MV-4-11 (cell line): ENCODE measurements around the gene TGM1.
"Not testable (repeated sequence)": the region's sequence is repeated elsewhere in the genome, so short reads cannot be mapped to it uniquely, and the experiment has no call there.

ENCODE experiments used
- DNase-seq: peaks from one replicate; lab custom pipeline; 2025; lab: John Stamatoyannopoulos, UW

The TGM1 gene

GRCh38 chr14:24254630-24255392 is 8.2 kb downstream of the TGM1 start:
- no peak for DNase-seq

- no peak for DNase-seq
Measured at GRCh38 chr14:24253936-24254335, 9.0 kb downstream of the TGM1 start.

DNA sequence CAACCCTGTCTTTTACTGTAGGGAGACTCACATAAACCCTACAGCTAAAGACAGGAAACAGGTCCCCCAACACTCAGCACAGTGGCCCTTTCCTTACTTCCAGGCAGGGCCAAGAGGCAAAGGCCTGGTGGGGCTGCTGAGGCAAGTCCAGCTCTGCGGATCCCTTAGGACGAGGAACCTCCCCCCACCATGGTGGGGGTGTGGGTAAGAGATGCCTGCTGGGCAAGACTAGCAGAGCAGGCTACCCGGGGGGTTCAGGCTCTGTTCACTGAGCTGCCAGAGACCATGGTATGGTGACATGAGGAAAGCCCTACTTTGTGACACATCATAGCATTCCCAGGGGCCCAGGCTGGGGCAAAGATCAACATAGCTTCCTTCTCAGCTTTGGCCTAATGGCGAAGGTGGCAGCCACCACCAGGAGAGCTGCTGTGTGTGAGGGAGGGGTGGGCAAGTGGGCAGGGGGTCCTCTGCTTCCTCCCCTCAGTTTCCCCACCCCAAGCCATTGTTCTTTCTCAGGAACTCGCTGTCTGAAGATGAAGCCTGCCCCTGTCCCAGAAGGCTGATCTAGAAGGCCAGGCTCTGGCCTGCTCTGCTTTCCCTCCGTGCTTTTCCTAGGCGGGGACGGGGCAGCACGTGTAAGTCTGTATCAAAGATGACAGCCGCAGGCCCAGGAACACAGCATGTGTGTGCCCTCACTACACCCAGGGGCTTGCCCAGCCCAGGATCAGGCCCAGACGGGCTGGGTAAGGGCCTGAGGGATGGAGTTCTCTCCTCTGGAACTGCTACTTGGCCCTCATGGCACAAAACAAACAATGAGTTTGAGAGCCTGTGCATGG is 10.5 kb downstream of the TGM1 start:
- no peak for DNase-seq

GRCh38 chr14:24251880-24252288 is 11.1 kb downstream of the TGM1 start:
- DNase-seq: no peak

DNA sequence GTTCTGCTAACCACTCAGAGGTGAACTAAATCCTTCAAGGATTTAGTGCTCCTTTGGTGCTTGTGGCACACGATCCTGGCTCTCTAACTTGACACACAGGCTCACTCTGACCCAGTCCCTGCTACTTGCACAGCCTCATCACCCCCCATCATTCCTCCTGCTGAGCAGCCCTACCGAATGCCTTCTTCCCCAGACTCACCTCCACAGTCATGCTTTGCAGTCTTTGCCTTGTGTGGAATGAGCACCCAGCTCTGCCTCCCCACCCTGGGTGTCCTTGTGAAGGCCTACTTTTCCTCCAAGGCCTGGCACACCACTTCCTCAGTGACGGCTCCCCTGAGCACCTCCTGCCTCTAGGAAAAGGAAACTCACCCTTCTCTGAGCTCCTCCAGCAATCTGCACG is 12.6 kb downstream of the TGM1 start:
- no peak for DNase-seq

GRCh38 chr14:24249230-24250021 is 13.6 kb downstream of the TGM1 start:
- DNase-seq: no peak

GRCh38 chr14:24247422-24247821 is 15.6 kb downstream of the TGM1 start:
- DNase-seq: no peak

GRCh38 chr14:24246765-24247212 is 16.2 kb downstream of the TGM1 start:
- DNase-seq: peak; percentile 74

- DNase-seq: not testable (repeated sequence)
Measured at GRCh38 chr14:24245350-24245749, 17.6 kb downstream of the TGM1 start.

DNA sequence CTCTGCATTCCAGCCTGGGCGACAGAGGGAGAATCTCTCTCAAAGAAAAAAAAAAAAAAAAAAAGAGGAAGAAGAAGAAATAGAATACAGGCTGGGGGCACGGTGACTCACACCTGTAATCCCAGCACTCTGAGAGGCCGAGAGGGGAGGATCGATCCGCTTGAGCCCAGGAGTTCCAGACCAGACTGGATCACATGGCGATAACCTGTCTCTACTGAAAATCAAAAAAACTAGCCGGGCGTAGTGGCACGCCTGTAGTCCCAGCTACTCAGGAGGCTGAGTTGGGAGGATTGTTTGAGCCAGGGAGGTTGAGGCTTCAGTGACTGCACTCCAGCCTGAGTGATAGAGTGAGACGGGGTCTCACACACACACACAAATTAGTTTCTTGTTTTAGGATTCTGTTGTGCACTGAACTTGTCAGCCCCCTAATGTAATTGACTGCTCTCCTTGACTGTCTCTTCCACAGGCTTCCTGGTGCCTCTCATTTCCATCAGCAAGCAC is 19.6 kb downstream of the TGM1 start:
- DNase-seq: peak; percentile 77

GRCh38 chr14:24241829-24242443 is 21.0 kb downstream of the TGM1 start:
- peak; percentile 96 for DNase-seq

DNA sequence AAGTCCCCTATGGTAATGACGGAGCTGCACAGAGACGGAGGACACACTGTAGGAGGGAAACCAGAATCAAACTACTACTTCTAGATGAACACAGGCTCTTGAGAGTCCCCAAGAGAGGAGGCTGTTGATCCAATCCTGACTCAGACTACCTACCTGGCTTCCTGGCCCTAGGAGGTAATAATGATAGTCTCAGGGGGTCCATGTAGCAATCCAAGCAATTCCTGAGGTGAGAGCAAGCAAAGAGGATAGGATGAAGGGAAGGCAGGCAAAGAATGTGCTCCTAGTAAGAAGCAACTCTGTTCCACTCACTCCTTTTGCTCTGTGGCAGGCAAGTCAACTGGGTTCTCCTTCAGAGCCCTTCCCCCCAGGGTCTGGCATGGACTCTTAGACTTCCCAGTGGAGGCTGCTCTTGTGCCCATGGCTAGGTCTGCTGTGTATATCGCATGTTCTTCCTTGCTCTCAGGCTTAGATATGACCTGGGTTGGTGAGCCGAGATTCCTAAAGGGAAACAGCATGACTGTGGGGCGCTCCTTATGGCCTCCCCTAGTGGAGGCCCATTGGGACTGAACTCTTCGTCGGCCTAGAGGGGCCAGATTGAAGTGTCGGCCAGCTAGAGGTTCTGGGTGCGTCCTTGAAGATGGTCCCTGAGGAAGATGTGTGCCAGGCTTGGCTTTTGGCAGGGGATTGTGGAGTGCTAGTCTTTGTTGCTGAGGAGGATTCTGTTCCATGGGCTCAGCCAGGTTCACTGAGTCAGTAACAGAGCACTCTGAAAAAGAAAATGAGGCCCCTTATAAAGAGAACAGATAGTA is 22.7 kb downstream of the TGM1 start:
- no peak for DNase-seq

GRCh38 chr14:24238527-24239037 is 24.4 kb downstream of the TGM1 start:
- no peak for DNase-seq

DNA sequence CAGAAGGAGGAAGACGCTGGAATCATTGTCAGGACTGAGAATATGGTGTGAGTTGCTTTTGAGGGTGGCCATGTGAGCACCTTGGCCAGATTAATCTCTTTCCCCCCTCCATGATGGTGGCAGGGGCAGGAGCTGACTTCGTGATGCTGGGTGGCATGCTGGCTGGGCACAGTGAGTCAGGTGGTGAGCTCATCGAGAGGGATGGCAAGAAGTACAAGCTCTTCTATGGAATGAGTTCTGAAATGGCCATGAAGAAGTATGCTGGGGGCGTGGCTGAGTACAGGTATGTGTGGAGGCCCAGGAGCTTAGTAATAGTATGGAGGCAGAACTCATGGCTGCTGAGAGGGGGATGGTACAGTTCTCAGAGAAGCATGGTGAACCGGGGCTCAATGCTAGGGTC is 24.9 kb downstream of the TGM1 start:
- no peak for DNase-seq

DNA sequence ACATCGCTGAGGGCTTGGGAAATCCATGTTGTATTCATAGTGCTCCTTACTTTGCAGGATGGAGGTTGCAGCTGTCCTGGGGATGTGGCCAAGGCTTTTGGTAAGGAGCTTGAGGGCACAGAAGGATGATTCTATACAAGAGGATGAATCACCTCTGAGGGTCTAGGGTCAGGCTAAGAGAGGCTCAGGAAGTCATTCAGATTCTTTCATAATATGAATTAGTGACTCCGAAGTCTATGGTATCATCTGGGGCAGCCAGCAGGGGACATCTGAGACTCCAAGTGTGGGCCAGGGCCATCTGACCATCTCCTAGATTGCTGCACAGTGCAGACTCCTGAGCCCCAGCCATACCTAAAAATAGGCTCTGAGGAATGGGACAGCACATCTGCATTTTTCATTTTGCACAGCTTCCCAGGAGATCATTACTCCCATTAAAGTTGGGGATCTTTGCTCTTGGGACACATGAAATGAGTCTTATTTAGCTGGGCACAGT is 25.5 kb downstream of the TGM1 start:
- DNase-seq: no peak

DNA sequence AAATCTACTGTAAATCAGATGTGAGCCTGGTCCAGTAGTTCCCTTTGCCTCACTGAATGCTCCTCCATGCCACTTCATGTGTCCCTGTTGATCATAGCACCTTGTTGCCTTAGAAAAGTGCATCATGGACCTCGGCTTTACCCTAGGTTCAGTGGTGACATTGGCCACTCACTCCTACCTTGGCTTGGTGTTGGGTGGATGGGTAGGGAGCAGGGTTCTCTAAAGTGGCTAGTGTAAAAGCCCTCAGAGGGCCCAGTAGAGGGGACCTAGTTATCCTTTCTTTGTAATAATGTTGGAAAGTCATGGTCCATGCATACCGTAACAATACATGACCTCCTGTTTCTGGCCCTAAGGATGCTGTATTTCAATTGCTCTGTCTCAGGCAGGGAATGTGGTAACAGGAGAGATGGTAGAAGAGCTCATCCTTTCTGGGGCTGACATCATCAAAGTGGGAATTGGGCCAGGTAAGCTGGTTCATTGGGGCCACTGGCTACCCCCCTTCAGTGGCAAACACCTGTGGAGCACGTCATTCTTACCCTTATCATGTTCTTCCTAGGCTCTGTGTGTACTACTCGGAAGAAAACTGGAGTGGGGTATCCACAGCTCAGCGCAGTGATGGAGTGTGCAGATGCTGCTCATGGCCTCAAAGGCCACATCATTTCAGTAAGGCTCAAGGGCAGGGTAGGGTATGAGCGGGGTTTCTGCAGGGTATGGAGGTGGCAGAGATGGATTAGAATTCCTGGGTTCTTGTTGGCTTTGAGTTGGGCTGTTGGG is 26.1 kb downstream of the TGM1 start:
- DNase-seq: no peak

GRCh38 chr14:24235804-24236688 is 26.9 kb downstream of the TGM1 start:
- no peak for DNase-seq

DNA sequence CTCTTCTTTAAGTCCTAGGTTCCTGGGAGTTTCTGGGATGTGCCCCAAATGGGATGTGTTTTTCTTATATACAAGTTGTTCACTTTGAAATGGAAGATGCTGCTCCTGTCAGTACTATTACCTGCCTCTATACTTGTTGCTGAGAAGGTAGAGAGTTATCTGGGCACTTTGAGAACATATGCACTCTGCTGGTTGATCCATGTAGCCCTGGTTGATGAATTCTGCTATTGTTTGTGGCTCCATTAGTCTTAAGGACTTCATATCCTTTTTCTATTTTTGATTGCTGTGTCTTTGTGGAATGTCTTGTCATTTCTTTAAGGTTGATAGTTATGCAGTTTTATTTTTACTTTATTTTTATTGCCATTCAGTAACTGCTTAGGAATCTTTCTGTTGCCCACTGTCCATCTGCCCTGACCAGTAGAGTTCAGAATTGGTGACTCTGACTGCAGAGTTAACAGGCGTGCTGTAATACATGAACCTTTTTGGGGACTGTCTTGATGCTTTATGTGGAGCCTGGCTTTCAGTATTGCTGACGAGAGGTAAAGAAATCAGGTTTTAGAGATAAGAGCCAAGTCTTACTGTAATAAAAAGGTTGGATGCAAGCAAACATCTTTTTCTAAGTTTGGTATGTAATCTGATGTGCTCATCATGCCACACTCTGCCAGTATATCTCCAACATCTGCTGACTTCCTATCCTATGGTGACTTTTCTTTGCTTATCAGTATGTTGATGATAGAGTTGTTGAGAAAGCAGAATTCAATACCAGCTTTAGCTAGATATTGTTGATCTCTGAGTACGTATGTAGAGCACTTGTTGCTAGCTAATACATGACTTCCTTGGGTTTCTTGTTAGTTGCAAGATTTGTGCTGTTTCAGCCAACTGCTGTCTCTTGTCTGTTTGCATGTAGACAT is 28.6 kb downstream of the TGM1 start:
- DNase-seq: no peak
